ENCODE measurements around the gene GTF2IRD1. TPM values are rescaled to one million over a fixed set of nuclear protein-coding genes. Genes with fewer than 3 reads are reported as not detected.

GTF2IRD1 gene
- total and polyA plus RNA-seq, 9 of the 15 experiments (the other 6 are each of a cell fraction or from before 2014, with no cell fraction given): 9.1 to 30.2 (median 14.0) TPM

DNA sequence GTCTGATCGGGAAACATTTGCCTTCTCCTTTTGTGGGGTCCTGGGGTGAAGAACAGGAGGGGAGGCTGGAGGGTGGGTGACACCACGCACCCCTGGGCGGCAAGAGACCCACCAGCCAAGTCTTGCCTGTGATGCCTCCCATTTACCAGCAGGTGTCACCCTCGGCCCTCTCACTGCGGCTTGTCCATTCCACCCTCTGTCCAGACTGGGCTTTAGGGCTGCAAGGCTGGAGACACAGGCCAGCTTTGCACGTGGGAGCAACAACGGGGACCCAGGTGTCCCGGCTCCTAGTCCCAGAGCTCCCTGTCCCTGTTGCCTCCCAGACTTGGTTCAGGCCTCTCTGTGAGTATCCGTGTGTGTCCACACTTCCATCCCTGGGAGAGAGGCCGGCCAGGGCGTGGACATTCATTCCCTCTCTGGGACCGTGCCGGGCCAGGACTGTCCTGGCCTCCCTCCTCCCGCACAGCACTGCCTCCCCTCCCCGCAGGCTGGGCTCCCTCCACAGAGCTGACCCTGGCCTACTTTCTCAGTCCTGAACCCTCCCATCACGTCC, 36.2 kb upstream of the GTF2IRD1 start (continued):
- TF ChIP-seq, protein P1, sequence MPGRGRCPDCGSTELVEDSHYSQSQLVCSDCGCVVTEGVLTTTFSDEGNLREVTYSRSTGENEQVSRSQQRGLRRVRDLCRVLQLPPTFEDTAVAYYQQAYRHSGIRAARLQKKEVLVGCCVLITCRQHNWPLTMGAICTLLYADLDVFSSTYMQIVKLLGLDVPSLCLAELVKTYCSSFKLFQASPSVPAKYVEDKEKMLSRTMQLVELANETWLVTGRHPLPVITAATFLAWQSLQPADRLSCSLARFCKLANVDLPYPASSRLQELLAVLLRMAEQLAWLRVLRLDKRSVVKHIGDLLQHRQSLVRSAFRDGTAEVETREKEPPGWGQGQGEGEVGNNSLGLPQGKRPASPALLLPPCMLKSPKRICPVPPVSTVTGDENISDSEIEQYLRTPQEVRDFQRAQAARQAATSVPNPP (IDR thresholded peaks at IDR 0.05; ENCODE audit: borderline replicate concordance, insufficient read depth, insufficient read length): no peak
- TF ChIP-seq HSF4 (CRISPR knock-in tag; IDR thresholded peaks at IDR 0.05; ENCODE audit: borderline replicate concordance): no peak
- no peak for TF ChIP-seq POLR2G (IDR thresholded peaks at IDR 0.05; ENCODE audit: low read depth, low read length)
- no peak for TF ChIP-seq ZFP30 (CRISPR knock-in tag; IDR thresholded peaks at IDR 0.05; ENCODE audit: borderline replicate concordance)
- TF ChIP-seq PHTF2 (CRISPR knock-in tag; IDR thresholded peaks at IDR 0.05): no peak
- TF ChIP-seq ZNF263 (CRISPR knock-in tag; IDR thresholded peaks at IDR 0.05; ENCODE audit: borderline replicate concordance): no peak
- TF ChIP-seq CBFA2T3 (IDR thresholded peaks at IDR 0.05): no peak
- TF ChIP-seq, protein P2, sequence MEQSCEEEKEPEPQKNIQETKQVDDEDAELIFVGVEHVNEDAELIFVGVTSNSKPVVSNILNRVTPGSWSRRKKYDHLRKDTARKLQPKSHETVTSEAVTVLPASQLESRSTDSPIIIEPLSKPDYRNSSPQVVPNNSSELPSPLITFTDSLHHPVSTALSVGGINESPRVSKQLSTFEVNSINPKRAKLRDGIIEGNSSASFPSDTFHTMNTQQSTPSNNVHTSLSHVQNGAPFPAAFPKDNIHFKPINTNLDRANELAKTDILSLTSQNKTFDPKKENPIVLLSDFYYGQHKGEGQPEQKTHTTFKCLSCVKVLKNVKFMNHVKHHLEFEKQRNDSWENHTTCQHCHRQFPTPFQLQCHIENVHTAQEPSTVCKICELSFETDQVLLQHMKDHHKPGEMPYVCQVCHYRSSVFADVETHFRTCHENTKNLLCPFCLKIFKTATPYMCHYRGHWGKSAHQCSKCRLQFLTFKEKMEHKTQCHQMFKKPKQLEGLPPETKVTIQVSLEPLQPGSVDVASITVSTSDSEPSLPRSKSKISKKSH (CRISPR knock-in tag; IDR thresholded peaks at IDR 0.05): no peak
- TF ChIP-seq CBX1 (IDR thresholded peaks at IDR 0.05; ENCODE audit: low read depth): peak; percentile 42; the same call in 1 of the 2 replicates
- TF ChIP-seq NUFIP1 (IDR thresholded peaks at IDR 0.05; ENCODE audit: partially characterized antibody): no peak
- no peak for TF ChIP-seq ARID1B (IDR thresholded peaks at IDR 0.05)
- TF ChIP-seq PYGO2 (tag; IDR thresholded peaks at IDR 0.05): no peak
- peak; percentile 35; the same call in 1 of the 2 replicates for TF ChIP-seq SP1 (CRISPR knock-in tag; IDR thresholded peaks at IDR 0.05)
- no peak for TF ChIP-seq ZBTB8A (IDR thresholded peaks at IDR 0.05; ENCODE audit: partially characterized antibody)
- TF ChIP-seq HMGN3 (IDR thresholded peaks at IDR 0.05; ENCODE audit: borderline replicate concordance, extremely low read depth, insufficient read length, low read depth, low read length): peak; percentile 24
- 0 out of 2 replicates have a peak, but pooled peaks have one; percentile 28 for TF ChIP-seq TCF7L2 (IDR thresholded peaks at IDR 0.05; ENCODE audit: low read depth, low read length)
- no peak for TF ChIP-seq ZNF143 (CRISPR knock-in tag; IDR thresholded peaks at IDR 0.05)
- no peak for TF ChIP-seq PHF21A (IDR thresholded peaks at IDR 0.05; ENCODE audit: borderline replicate concordance, low read depth)
- no peak for TF ChIP-seq RAD51 (IDR thresholded peaks at IDR 0.05; ENCODE audit: borderline replicate concordance, low read depth)
- TF ChIP-seq BRD9 (IDR thresholded peaks at IDR 0.05; ENCODE audit: low read depth, partially characterized antibody): no peak
- TF ChIP-seq NR3C1 (CRISPR knock-in tag; IDR thresholded peaks at IDR 0.05): no peak
- TF ChIP-seq MBD1 (CRISPR knock-in tag; IDR thresholded peaks at IDR 0.05): no peak
- no peak for TF ChIP-seq E2F1 (CRISPR knock-in tag; IDR thresholded peaks at IDR 0.05)
- 0 out of 2 replicates have a peak, but pooled peaks have one; percentile 35 for TF ChIP-seq JUND (IDR thresholded peaks at IDR 0.05; ENCODE audit: borderline replicate concordance, low read depth, low read length)
- TF ChIP-seq JUND (tag; IDR thresholded peaks at IDR 0.05; ENCODE audit: borderline replicate concordance, low read depth, low read length): no peak; the same call in 2 of the 3 replicates
